HepG2 (cell line): Measurements from ENCODE around the gene TYMP. TPM values are rescaled to one million over a fixed set of nuclear protein-coding genes. Genes with fewer than 3 reads are reported as not detected.

Experiments
- GFI1 ChIP-seq: sonication (generic); formaldehyde crosslinking; IDR thresholded peaks from 2 replicates; pipeline ENCODE4 v1.5.0; 2020; ENCODE audit warnings: missing genetic modification reagents, mild to moderate bottlenecking, borderline replicate concordance
- GPN1 ChIP-seq: sonication (generic); formaldehyde crosslinking; IDR thresholded peaks from 2 replicates; pipeline ENCODE4 v1.5.1; 2020; ENCODE audit warnings: missing genetic modification reagents, borderline replicate concordance
- HOXA7 ChIP-seq: sonication (generic); formaldehyde crosslinking; IDR thresholded peaks from 2 replicates; pipeline ENCODE4 v1.8.1; 2022; ENCODE audit warnings: mild to moderate bottlenecking, missing genetic modification reagents, moderate library complexity
- KLF6 ChIP-seq: IDR thresholded peaks from 2 replicates; pipeline ENCODE4 v1.8.0; 2016; ENCODE audit warnings: missing biosample characterization, missing genetic modification reagents
- LBX2 ChIP-seq: sonication (generic); formaldehyde crosslinking; IDR thresholded peaks from 2 replicates; pipeline ENCODE4 v1.5.0; 2020; ENCODE audit warnings: missing genetic modification reagents, mild to moderate bottlenecking, borderline replicate concordance
- MAX ChIP-seq: IDR thresholded peaks from 2 replicates; pipeline ENCODE4 v1.6.1; 2012; ENCODE audit warnings: inconsistent platforms
- MED8 ChIP-seq: sonication (generic); formaldehyde crosslinking; IDR thresholded peaks from 2 replicates; pipeline ENCODE4 v1.8.1; 2023; ENCODE audit warnings: mild to moderate bottlenecking, missing genetic modification reagents; ENCODE audit not compliant: insufficient replicate concordance
- MIER2 ChIP-seq: IDR thresholded peaks from 2 replicates; pipeline ENCODE4 v1.6.1; 2016; ENCODE audit warnings: missing biosample characterization, missing genetic modification reagents
- PBX2 ChIP-seq: IDR thresholded peaks from 2 replicates; pipeline ENCODE4 v1.6.1; 2016; ENCODE audit warnings: control low read depth
- SYNCRIP ChIP-seq: fragments of 200-400 bp; formaldehyde crosslinking; IDR thresholded peaks from 2 replicates; pipeline ENCODE4 v1.6.1; 2018; ENCODE audit warnings: mild to moderate bottlenecking, low read depth, low read length; ENCODE audit not compliant: insufficient read depth
- THRA ChIP-seq: sonication (generic); formaldehyde crosslinking; IDR thresholded peaks from 2 replicates; pipeline ENCODE4 v1.4.0; 2020; ENCODE audit warnings: missing genetic modification reagents, borderline replicate concordance
- ZBTB39 ChIP-seq: sonication (generic); formaldehyde crosslinking; IDR thresholded peaks from 2 replicates; pipeline ENCODE4 v1.5.0; 2020; ENCODE audit warnings: missing genetic modification reagents
- ZBTB46 ChIP-seq: sonication (generic); formaldehyde crosslinking; IDR thresholded peaks from 2 replicates; pipeline ENCODE4 v1.4.0; 2020; ENCODE audit warnings: mild to moderate bottlenecking, missing genetic modification reagents, borderline replicate concordance
- ZNF281 ChIP-seq: sonication (generic); formaldehyde crosslinking; IDR thresholded peaks from 2 replicates; pipeline ENCODE4 v1.4.0; 2020; ENCODE audit warnings: missing genetic modification reagents, borderline replicate concordance
- ZNF557 ChIP-seq: sonication (generic); formaldehyde crosslinking; IDR thresholded peaks from 2 replicates; pipeline ENCODE4 v1.4.0; 2020; ENCODE audit warnings: missing genetic modification reagents
- ZNF703 ChIP-seq: sonication (generic); formaldehyde crosslinking; IDR thresholded peaks from 2 replicates; pipeline ENCODE4 v1.5.1; 2020; ENCODE audit warnings: missing genetic modification reagents, mild to moderate bottlenecking, moderate library complexity, borderline replicate concordance
- ZNF740 ChIP-seq: sonication (generic); formaldehyde crosslinking; IDR thresholded peaks from 2 replicates; pipeline ENCODE4 v1.4.0; 2020; ENCODE audit warnings: missing genetic modification reagents
- polyA plus RNA-seq, 8 experiments: library from polyadenylated mRNA; depleted of rRNA in 3 of 8; stranded (reverse) in 7 of 8; unstranded in 1 of 8; fragments of >200 nt; fragmentation: Illumina TruSeq in 4 of 8; extraction: Trizol in 4 of 8; gene quantifications; 2 replicates each; pipeline versions ENCODE4 v1.2.1 to v1.2.3, GENCODE V29; 2011 to 2016; ENCODE audit warnings: low read depth in 4 of 8, missing spikeins in 1 of 8, mixed read lengths in 1 of 8; ENCODE audit not compliant: insufficient read depth in 1 of 8
- total RNA-seq, 5 experiments: library from RNA; depleted of rRNA; stranded (reverse); fragments of >200 nt; fragmentation: Illumina TruSeq; extraction: Trizol; gene quantifications; 2 replicates each; pipeline ENCODE4 v1.2.3, GENCODE V29; 2016; ENCODE audit warnings: low read depth in 1 of 5

Gene TYMP
- total and polyA plus RNA-seq, 2 of the 13 experiments (the other 11 are each of a cell fraction or from before 2014, with no cell fraction given) = 3.9 to 4.3 TPM

- no peak for TF ChIP-seq PBX2 (CRISPR knock-in tag)
- no peak for TF ChIP-seq ZBTB46 (CRISPR knock-in tag)
- no peak for TF ChIP-seq GPN1 (CRISPR knock-in tag)
- no peak for TF ChIP-seq ZNF557 (CRISPR knock-in tag)
- peak; percentile 60; the same call in 1 of the 2 replicates for TF ChIP-seq LBX2 (CRISPR knock-in tag)
- TF ChIP-seq SYNCRIP = no peak
- TF ChIP-seq HOXA7 (CRISPR knock-in tag) = no peak
- TF ChIP-seq MAX = peak; percentile 91
- TF ChIP-seq ZNF740 (CRISPR knock-in tag) = no peak
- peak; percentile 43; the same call in 1 of the 2 replicates for TF ChIP-seq KLF6
- TF ChIP-seq THRA = peak; percentile 77; the same call in 1 of the 2 replicates
- no peak for TF ChIP-seq MED8 (CRISPR knock-in tag)
- no peak for TF ChIP-seq ZBTB39
- peak; percentile 42 for TF ChIP-seq ZNF281 (CRISPR knock-in tag)
- no peak for TF ChIP-seq MIER2 (CRISPR knock-in tag)
- peak; percentile 64; the same call in 1 of the 2 replicates for TF ChIP-seq ZNF703 (CRISPR knock-in tag)
- TF ChIP-seq GFI1 (CRISPR knock-in tag) = no peak
These were observed 44.3 kb downstream of the TYMP start (continued) for GRCh38 chr22:50485221-50486131.
